HepG2 (cell line): ENCODE measurements around the gene DPH6. TPM values are rescaled to one million over a fixed set of nuclear protein-coding genes. Genes with fewer than 3 reads are reported as not detected.

Experiments
- ATAC-seq: fragments of 200-7000 bp; cut with Tn5 transposase; 3 replicates; pipeline ENCODE4 v1.9.1; 2020; ENCODE audit warnings: mild to moderate bottlenecking, moderate library complexity
- BruUV-seq: library from RNA; stranded (reverse); fragments of 400-500 nt; replicated peaks from 2 replicates; lab custom pipeline; 2021; lab: Mats Ljungman, UMichigan
- CTCF ChIA-PET: fragments of 300-600 bp; formaldehyde crosslinking; extraction: SDS; loops from one replicate; lab custom pipeline; 2021; ENCODE audit warnings: low total read pairs, inconsistent platforms, low intra/inter-chr PET ratio; lab: Yijun Ruan, JAX
- POLR2A ChIA-PET: fragments of 350-600 bp; sonication (Branson Sonifier 250); formaldehyde crosslinking; loops from one replicate; lab custom pipeline; 2020; ENCODE audit warnings: antibody characterized with exemption, inconsistent platforms; lab: Yijun Ruan, JAX
- DNase-seq: peaks from one replicate; pipeline ENCODE4 v3.0.0-alpha.2; 2015; ENCODE audit warnings: low spot score
- FAIRE-seq: peaks from 3 replicates; lab custom pipeline; 2011; peaks lifted over from hg19 to GRCh38; lab: Jason Lieb, UNC
- H2AFZ ChIP-seq: one replicate; pipeline ENCODE4 v1.6.1; 2011; ENCODE audit warnings: low read length, inconsistent platforms
- H3K27ac ChIP-seq: fragments of 300-600 bp; 3 replicates; pipeline ENCODE4 v1.8.0; 2011; ENCODE audit warnings: mixed run types, mild to moderate bottlenecking, mixed read lengths, low read length, inconsistent platforms; ENCODE audit not compliant: insufficient read depth; ENCODE audit errors: extremely low read length
- H3K27me3 ChIP-seq, 2 experiments: fragments of 200-600 bp in 1 of 2; 2 replicates in 1 of 2; 3 replicates in 1 of 2; pipeline versions ENCODE4 v1.6.0 to v1.8.0; 2011; ENCODE audit warnings: low read length in 2 of 2, mild to moderate bottlenecking in 2 of 2, moderate library complexity in 2 of 2, inconsistent platforms in 1 of 2; ENCODE audit not compliant: insufficient read depth in 2 of 2, control insufficient read depth in 1 of 2
- H3K36me3 ChIP-seq, 2 experiments: fragments of 200-600 bp in 1 of 2; replicated peaks in 1 of 2; 2 replicates in 1 of 2; 3 replicates in 1 of 2; pipeline versions ENCODE4 v1.5.1 to v1.8.0; 2011; ENCODE audit warnings: low read length in 2 of 2, inconsistent platforms in 1 of 2; ENCODE audit not compliant: insufficient read depth in 2 of 2, control insufficient read depth in 1 of 2
- H3K4me1 ChIP-seq: 2 replicates; pipeline ENCODE4 v1.5.1; 2012; ENCODE audit warnings: low read length, inconsistent platforms; ENCODE audit not compliant: insufficient read depth
- H3K4me2 ChIP-seq: 2 replicates; pipeline ENCODE4 v1.6.0; 2011; ENCODE audit warnings: low read depth, low read length, inconsistent platforms
- H3K4me3 ChIP-seq, 3 experiments: fragments of 200-600 bp in 1 of 3; sonication (generic), shearing (Covaris generic) in 1 of 3; replicated peaks in 1 of 3; 2 replicates each; pipeline ENCODE4 v1.5.1; 2011 to 2016; ENCODE audit warnings: low read length in 3 of 3, inconsistent platforms in 2 of 3, low read depth in 2 of 3, mild to moderate bottlenecking in 2 of 3, control low read depth in 1 of 3, mixed read lengths in 1 of 3; ENCODE audit not compliant: insufficient read depth in 1 of 3
- H3K79me2 ChIP-seq: one replicate; pipeline ENCODE4 v1.6.1; 2011; ENCODE audit warnings: low read length, inconsistent platforms; ENCODE audit not compliant: insufficient read depth
- H3K9ac ChIP-seq: 2 replicates; pipeline ENCODE4 v1.6.0; 2011; ENCODE audit warnings: mild to moderate bottlenecking, low read depth, low read length, inconsistent platforms; ENCODE audit not compliant: insufficient read depth
- H3K9me3 ChIP-seq: 2 replicates; pipeline ENCODE4 v1.5.1; 2012; ENCODE audit warnings: mild to moderate bottlenecking, low read length
- H4K20me1 ChIP-seq: 2 replicates; pipeline ENCODE4 v1.6.0; 2011; ENCODE audit warnings: inconsistent platforms, mild to moderate bottlenecking, low read length, moderate library complexity; ENCODE audit not compliant: insufficient read depth
- NFKB2 ChIP-seq: sonication (generic); formaldehyde crosslinking; IDR thresholded peaks from 2 replicates; pipeline ENCODE4 v1.4.0; 2020; ENCODE audit warnings: missing genetic modification reagents, borderline replicate concordance
- PHF8 ChIP-seq: sonication (generic); formaldehyde crosslinking; IDR thresholded peaks from 2 replicates; pipeline ENCODE4 v1.5.0; 2020; ENCODE audit warnings: missing genetic modification reagents
- ZNF382 ChIP-seq: sonication (generic); formaldehyde crosslinking; IDR thresholded peaks from 2 replicates; pipeline ENCODE4 v1.5.0; 2020; ENCODE audit warnings: missing genetic modification reagents, mild to moderate bottlenecking, borderline replicate concordance
- ZNF781 ChIP-seq: sonication (generic); formaldehyde crosslinking; IDR thresholded peaks from 2 replicates; pipeline ENCODE4 v1.5.1; 2020; ENCODE audit warnings: borderline replicate concordance, mild to moderate bottlenecking, missing genetic modification reagents; ENCODE audit errors: not compliant biosample characterization
- WGBS: methylation state at CpG from one replicate; pipeline ENCODE4 v1.1.6; 2017; ENCODE audit warnings: low lambda C conversion rate; 5-methylcytosine and 5-hydroxymethylcytosine counted together
- in situ Hi-C: cut with HindIII; loops from 2 replicates; pipeline ENCODE4 v1.10.0; 2017; ENCODE audit warnings: low pct_unique_long_range_greater_than_20kb; ENCODE audit not compliant: extremely low pct_ligation_motif_present
- intact Hi-C: fragments of 100-400 bp; cut with micrococcal nuclease; formaldehyde crosslinking; loops from one replicate; pipeline ENCODE4 v1.10.0; 2022; ENCODE audit not compliant: unreplicated experiment
- polyA plus RNA-seq, 8 experiments: library from polyadenylated mRNA; depleted of rRNA in 3 of 8; stranded (reverse) in 7 of 8; unstranded in 1 of 8; fragments of >200 nt; fragmentation: Illumina TruSeq in 4 of 8; extraction: Trizol in 4 of 8; gene quantifications; 2 replicates each; pipeline versions ENCODE4 v1.2.1 to v1.2.3, GENCODE V29; 2011 to 2016; ENCODE audit warnings: low read depth in 4 of 8, missing spikeins in 1 of 8, mixed read lengths in 1 of 8; ENCODE audit not compliant: insufficient read depth in 1 of 8
- total RNA-seq, 5 experiments: library from RNA; depleted of rRNA; stranded (reverse); fragments of >200 nt; fragmentation: Illumina TruSeq; extraction: Trizol; gene quantifications; 2 replicates each; pipeline ENCODE4 v1.2.3, GENCODE V29; 2016; ENCODE audit warnings: low read depth in 1 of 5
- TF ChIP-seq, protein P1 (sequence below): sonication (generic); formaldehyde crosslinking; IDR thresholded peaks from 2 replicates; pipeline ENCODE4 v1.4.0; 2020; ENCODE audit warnings: missing genetic modification reagents

Gene DPH6
- total and polyA plus RNA-seq, 2 of the 13 experiments (the other 11 are each of a cell fraction or from before 2014, with no cell fraction given): 10.2 to 25.8 TPM

DNA sequence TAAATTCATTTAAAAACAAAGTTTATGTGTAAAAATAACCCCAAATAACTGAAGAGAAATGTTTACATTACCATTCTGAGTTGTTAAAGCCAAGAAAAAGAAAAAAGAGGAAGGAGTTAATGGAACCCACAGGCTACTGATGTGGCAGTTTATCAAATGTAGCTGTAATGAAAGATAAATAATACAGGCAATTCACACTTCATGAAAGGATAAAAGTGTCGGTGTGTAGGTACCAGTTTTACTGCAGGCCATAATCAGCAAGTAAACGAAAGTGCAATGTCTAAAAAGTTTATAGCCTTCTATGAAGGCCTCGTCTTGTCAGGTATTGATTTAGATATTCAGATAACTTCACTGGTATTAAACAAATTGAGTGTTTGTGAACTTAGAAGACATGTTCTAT is 164.6 kb downstream of the DPH6 start:
- WGBS: 88% methylated on average over 3 of the region's 3 CpGs
- POLR2A ChIA-PET: no interaction called here
- Histone ChIP-seq H3K4me1 (peaks cover 6% of the 10 kb centered on the region; the same call in 1 of the 2 replicates), H3K9ac (no peak overlapping the region), H3K4me3 (no peak overlapping the region), H4K20me1 (no peaks in the 10 kb centered on the region), H3K27me3 (no peaks in the 10 kb centered on the region), H3K36me3 (no peaks in the 10 kb centered on the region), H3K9me3 (no peaks in the 10 kb centered on the region), H3K4me2 (no peak overlapping the region), H2AFZ (no peak overlapping the region), H3K27ac (no peak overlapping the region), H3K79me2 (no peaks in the 10 kb centered on the region)
- in situ Hi-C loops (no loop called here), intact Hi-C loops (no loop called here)
- DNase-seq: no peak
- CTCF ChIA-PET: no interaction called here
- FAIRE-seq: no peak
- TF ChIP-seq ZNF781 (CRISPR knock-in tag): no peak
- no peak for TF ChIP-seq PHF8 (CRISPR knock-in tag)
- TF ChIP-seq NFKB2 (CRISPR knock-in tag): no peak
- no peak for TF ChIP-seq ZNF382 (CRISPR knock-in tag)
- TF ChIP-seq, protein P1, sequence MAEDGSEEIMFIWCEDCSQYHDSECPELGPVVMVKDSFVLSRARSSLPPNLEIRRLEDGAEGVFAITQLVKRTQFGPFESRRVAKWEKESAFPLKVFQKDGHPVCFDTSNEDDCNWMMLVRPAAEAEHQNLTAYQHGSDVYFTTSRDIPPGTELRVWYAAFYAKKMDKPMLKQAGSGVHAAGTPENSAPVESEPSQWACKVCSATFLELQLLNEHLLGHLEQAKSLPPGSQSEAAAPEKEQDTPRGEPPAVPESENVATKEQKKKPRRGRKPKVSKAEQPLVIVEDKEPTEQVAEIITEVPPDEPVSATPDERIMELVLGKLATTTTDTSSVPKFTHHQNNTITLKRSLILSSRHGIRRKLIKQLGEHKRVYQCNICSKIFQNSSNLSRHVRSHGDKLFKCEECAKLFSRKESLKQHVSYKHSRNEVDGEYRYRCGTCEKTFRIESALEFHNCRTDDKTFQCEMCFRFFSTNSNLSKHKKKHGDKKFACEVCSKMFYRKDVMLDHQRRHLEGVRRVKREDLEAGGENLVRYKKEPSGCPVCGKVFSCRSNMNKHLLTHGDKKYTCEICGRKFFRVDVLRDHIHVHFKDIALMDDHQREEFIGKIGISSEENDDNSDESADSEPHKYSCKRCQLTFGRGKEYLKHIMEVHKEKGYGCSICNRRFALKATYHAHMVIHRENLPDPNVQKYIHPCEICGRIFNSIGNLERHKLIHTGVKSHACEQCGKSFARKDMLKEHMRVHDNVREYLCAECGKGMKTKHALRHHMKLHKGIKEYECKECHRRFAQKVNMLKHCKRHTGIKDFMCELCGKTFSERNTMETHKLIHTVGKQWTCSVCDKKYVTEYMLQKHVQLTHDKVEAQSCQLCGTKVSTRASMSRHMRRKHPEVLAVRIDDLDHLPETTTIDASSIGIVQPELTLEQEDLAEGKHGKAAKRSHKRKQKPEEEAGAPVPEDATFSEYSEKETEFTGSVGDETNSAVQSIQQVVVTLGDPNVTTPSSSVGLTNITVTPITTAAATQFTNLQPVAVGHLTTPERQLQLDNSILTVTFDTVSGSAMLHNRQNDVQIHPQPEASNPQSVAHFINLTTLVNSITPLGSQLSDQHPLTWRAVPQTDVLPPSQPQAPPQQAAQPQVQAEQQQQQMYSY: no peak
- BruUV-seq: no TSS peak
- ATAC-seq: no peak
